Stomach (tissue), 4 donors: ENCODE data around the gene TDRD7.
"Not testable (repeated sequence)": the region's sequence is repeated elsewhere in the genome, so short reads cannot be mapped to it uniquely, and the experiment has no call there.

Experiments used
- POLR2A ChIP-seq, 4 donors: fragments of 450-650 bp; IDR thresholded peaks; one replicate each; pipeline ENCODE4 v1.6.1; 2016; ENCODE audit warnings: antibody characterized with exemption in 4 of 4, control low read depth in 2 of 4, mild to moderate bottlenecking in 1 of 4, moderate library complexity in 1 of 4
- TF ChIP-seq, protein P1 (sequence below), 7 experiments: fragments of 450-650 bp in 4 of 7; fragments of 200-600 bp in 3 of 7; sonication (generic) in 3 of 7; IDR thresholded peaks; one replicate each; pipeline ENCODE4 v1.5.1; 2016 to 2019; ENCODE audit warnings: antibody characterized with exemption in 7 of 7, control low read depth in 2 of 7, mild to moderate bottlenecking in 1 of 7

GRCh38 chr9:97498846-97499245 lies 87.0 kb downstream of the TDRD7 start:
- TF ChIP-seq, protein P1, sequence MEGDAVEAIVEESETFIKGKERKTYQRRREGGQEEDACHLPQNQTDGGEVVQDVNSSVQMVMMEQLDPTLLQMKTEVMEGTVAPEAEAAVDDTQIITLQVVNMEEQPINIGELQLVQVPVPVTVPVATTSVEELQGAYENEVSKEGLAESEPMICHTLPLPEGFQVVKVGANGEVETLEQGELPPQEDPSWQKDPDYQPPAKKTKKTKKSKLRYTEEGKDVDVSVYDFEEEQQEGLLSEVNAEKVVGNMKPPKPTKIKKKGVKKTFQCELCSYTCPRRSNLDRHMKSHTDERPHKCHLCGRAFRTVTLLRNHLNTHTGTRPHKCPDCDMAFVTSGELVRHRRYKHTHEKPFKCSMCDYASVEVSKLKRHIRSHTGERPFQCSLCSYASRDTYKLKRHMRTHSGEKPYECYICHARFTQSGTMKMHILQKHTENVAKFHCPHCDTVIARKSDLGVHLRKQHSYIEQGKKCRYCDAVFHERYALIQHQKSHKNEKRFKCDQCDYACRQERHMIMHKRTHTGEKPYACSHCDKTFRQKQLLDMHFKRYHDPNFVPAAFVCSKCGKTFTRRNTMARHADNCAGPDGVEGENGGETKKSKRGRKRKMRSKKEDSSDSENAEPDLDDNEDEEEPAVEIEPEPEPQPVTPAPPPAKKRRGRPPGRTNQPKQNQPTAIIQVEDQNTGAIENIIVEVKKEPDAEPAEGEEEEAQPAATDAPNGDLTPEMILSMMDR (IDR thresholded peaks at IDR 0.05), result not testable (repeated sequence)
- TF ChIP-seq POLR2A (IDR thresholded peaks at IDR 0.05), result not testable (repeated sequence)
